T-helper 2 cell (primary cell): ENCODE results near the gene GFY.
"Not testable (repeated sequence)": the region's sequence is repeated elsewhere in the genome, so short reads cannot be mapped to it uniquely, and the experiment has no call there.

ENCODE experiments used
- DNase-seq, 5 experiments: peaks; one replicate each; pipeline versions ENCODE4 v3.0.0 to v3.0.0-alpha.2; 2012 to 2022

GFY gene

GRCh38 chr19:49470615-49470978 lies 45.4 kb downstream of the GFY start:
- no peak for DNase-seq

- no peak for DNase-seq
These were observed 47.7 kb downstream of the GFY start for GRCh38 chr19:49472936-49473335.

GRCh38 chr19:49473501-49473867 lies 48.3 kb downstream of the GFY start:
- not testable (repeated sequence) for DNase-seq

GRCh38 chr19:49473868-49474541 lies 48.8 kb downstream of the GFY start, which contains the start of gene FLT3LG:
Gene FLT3LG (plus strand): TSS chr19:49474215. CDS start chr19:49474640, 425 bp downstream.
- DNase-seq = peak; percentile 76 to 95 (median 82)

DNA sequence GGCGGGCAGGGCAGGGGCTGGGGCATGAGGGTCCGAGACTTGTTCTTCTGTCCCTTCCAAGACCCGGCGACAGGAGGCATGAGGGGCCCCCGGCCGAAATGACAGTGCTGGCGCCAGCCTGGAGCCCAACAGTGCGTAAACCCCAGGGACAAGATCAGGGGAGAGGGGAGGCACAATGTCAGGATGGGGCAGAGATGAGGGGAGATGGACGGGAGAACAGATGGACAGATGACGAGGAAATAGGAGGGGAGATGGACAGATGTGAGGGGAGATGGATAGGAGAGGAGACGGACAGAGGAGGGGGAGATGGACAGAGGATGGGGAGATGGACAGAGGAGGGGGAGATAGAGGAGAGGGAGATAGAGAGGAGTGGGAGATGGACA lies 49.3 kb downstream of the GFY start:
- DNase-seq = no peak

DNA sequence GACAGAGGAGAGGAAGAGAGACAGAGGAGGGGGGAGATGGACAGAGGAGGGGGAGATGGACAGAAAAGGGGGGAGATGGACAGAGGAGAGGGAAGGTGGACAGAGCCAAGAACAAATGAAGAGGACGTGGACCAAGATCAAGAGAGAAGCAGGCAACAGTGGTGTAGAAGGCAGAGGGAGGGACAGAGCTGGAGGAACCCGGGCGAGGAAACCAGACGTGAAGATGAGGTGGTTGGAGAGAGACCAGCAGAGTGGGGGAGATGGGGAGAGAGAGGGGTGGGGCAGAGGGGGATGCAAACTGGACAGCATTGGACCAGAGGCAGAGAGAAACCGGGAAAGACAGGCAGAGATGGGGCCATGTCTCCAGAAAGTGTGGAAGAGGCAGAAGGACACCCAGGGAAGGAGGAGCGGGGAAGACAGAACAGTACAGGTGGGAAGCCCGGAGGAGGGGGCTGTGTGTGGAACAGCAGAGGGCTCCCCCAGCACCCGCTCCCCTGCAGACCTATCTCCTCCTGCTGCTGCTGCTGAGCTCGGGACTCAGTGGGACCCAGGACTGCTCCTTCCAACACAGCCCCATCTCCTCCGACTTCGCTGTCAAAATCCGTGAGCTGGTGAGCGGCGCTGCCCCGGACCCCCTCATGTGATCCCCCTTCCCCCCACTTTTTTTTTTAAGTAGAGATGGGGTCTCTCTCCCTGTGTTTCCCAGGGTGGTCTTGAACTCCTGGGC lies 50.2 kb downstream of the GFY start:
- peak in 1 of 5 experiments; percentile 40 for DNase-seq

GRCh38 chr19:49475995-49476880 lies 51.0 kb downstream of the GFY start:
- DNase-seq = peak in 4 of 5 experiments; percentile 56 to 76 (median 65)
